ENCODE data around the gene MRPL23. TPM values are rescaled to one million over a fixed set of nuclear protein-coding genes. Genes with fewer than 3 reads are reported as not detected.

Gene MRPL23
- total RNA-seq, 1 experiment from 2014 or later = 76.3 TPM

DNA sequence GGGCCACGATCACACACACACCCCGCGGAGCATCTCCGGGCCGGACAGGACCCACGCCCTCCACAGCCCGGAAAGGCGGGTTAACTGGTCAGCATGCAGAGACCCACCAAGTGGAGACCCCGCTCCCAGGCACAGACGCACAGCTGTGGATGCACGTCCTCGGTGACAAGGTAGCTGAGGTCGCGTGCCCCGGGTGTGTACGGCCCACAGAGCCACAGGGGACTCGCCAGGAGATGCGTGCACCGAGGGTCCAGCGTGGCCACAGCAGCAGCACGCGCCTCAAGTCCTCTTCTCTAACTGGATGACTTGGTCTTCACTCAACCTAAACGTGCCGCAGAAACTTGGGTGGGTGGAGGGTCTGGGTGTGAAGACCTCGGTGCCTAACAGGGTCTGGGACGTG lies 45.0 kb downstream of the MRPL23 start:
- BruUV-seq (replicated peaks) = no TSS peak
- Histone ChIP-seq H3F3A (ENCODE audit: insufficient read depth, low read depth) (no peaks in the 10 kb centered on the region), H2AFZ (no peak overlapping the region), H3K27ac (no peak overlapping the region), H3K9me2 (ENCODE audit: insufficient read depth) (no peaks in the 10 kb centered on the region), H3K4me2 (no peak overlapping the region), H3K4me1 (replicated peaks; ENCODE audit: insufficient read depth) (no peaks in the 10 kb centered on the region), H3K4me3 (no peak overlapping the region), H4K20me1 (ENCODE audit: insufficient read depth) (no peaks in the 10 kb centered on the region), H3K79me2 (ENCODE audit: low read depth) (no peaks in the 10 kb centered on the region), H3K36me3 (ENCODE audit: low read depth) (no peaks in the 10 kb centered on the region), H3K9me3 (ENCODE audit: insufficient read depth, low read depth) (no peaks in the 10 kb centered on the region), H3K27me3 (ENCODE audit: insufficient read depth, low read depth) (no peaks in the 10 kb centered on the region)
- ChIA-PET CTCF (no interaction called here), POLR2A (ENCODE audit: unreplicated experiment) (no interaction called here)
- DNase-seq = no peak
- intact Hi-C loops (cut with micrococcal nuclease; ENCODE audit: unreplicated experiment) = no loop called here
- TF ChIP-seq EZH2 (IDR thresholded peaks at IDR 0.05; ENCODE audit: low read depth) = no peak
- TF ChIP-seq, protein P1, sequence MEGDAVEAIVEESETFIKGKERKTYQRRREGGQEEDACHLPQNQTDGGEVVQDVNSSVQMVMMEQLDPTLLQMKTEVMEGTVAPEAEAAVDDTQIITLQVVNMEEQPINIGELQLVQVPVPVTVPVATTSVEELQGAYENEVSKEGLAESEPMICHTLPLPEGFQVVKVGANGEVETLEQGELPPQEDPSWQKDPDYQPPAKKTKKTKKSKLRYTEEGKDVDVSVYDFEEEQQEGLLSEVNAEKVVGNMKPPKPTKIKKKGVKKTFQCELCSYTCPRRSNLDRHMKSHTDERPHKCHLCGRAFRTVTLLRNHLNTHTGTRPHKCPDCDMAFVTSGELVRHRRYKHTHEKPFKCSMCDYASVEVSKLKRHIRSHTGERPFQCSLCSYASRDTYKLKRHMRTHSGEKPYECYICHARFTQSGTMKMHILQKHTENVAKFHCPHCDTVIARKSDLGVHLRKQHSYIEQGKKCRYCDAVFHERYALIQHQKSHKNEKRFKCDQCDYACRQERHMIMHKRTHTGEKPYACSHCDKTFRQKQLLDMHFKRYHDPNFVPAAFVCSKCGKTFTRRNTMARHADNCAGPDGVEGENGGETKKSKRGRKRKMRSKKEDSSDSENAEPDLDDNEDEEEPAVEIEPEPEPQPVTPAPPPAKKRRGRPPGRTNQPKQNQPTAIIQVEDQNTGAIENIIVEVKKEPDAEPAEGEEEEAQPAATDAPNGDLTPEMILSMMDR (conservative IDR thresholded peaks at IDR 0.05) = no peak

DNA sequence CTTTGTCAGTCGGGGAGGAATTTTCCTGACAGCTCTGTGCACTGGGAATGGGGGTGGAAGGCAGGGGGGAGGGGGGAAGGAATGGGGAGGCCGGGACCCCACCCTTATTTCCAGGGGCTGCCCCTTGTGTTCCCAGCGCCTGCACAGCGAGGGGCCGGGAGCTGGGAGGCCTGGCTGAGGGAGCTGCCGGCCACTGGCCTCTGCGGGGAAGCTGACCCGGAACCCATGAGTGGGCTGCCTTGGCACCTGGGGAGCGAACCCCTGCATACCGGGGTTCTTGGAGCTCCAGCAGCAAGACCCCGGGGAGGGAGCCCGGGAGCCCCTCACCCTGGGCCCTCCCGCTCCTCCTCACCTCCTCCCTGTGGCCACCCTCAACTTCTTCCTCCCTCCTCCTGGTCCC lies 47.0 kb downstream of the MRPL23 start:
- CTCF ChIA-PET = no interaction called here

DNA sequence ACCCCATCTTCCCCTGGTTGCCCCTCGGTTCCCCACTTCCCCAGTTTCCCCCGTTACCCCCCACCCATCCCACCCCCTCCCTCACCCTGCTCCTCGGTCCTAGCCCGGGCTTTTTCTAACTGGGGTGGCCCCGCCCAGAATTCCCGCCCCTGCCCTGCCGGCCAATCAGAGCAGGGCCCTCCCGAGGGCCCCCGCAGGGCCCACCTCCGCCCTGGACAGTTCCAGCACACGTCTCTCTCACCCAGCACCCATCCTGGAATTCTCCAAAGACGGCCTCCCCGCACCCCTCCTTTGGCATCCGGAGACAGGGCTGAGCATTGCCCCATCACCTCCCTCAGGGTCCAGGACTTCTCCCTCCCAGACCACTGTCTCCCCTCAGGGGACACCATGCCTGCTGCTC lies 50.6 kb downstream of the MRPL23 start, which contains the start of gene H19:
H19 (minus strand) TSS at position 88 of the 400 bp plus-strand sequence.
- CTCF ChIA-PET = no interaction called here
- H3K79me2 ChIP-seq (ENCODE audit: low read depth) = no peaks in the 10 kb centered on the region
- no peaks in the 10 kb centered on the region for H3K4me1 ChIP-seq (replicated peaks; ENCODE audit: insufficient read depth)
- BruUV-seq (replicated peaks) = no TSS peak
- POLR2A ChIA-PET (ENCODE audit: unreplicated experiment) = no interaction called here
- no peaks in the 10 kb centered on the region for H4K20me1 ChIP-seq (ENCODE audit: insufficient read depth)
- H3K9me2 ChIP-seq (ENCODE audit: insufficient read depth) = no peaks in the 10 kb centered on the region
- intact Hi-C loops (cut with micrococcal nuclease; ENCODE audit: unreplicated experiment) = no loop called here
- H3K27ac ChIP-seq = no peak within 1 kb of the TSS
- no peaks in the 10 kb centered on the region for H3K9me3 ChIP-seq (ENCODE audit: insufficient read depth, low read depth)
- H3F3A ChIP-seq (ENCODE audit: insufficient read depth, low read depth) = no peaks in the 10 kb centered on the region
- no peaks in the 10 kb centered on the region for H3K36me3 ChIP-seq (ENCODE audit: low read depth)
- no peak for TF ChIP-seq EZH2 (IDR thresholded peaks at IDR 0.05; ENCODE audit: low read depth)
- TF ChIP-seq, protein P1 (conservative IDR thresholded peaks at IDR 0.05) = no peak
- H3K4me3 ChIP-seq = no peak within 1 kb of the TSS
- H3K4me2 ChIP-seq = no peak within 1 kb of the TSS
- DNase-seq = no peak
- H2AFZ ChIP-seq = no peak within 1 kb of the TSS
- H3K27me3 ChIP-seq (ENCODE audit: insufficient read depth, low read depth) = no peaks in the 10 kb centered on the region

More for the DNA sequence above, 47.0 kb downstream of the MRPL23 start:
- Histone ChIP-seq H4K20me1 (ENCODE audit: insufficient read depth) (no peaks in the 10 kb centered on the region), H3K4me3 (no peak overlapping the region), H3F3A (ENCODE audit: insufficient read depth, low read depth) (no peaks in the 10 kb centered on the region), H3K79me2 (ENCODE audit: low read depth) (no peaks in the 10 kb centered on the region), H3K27ac (no peak overlapping the region), H3K27me3 (ENCODE audit: insufficient read depth, low read depth) (no peaks in the 10 kb centered on the region), H3K9me3 (ENCODE audit: insufficient read depth, low read depth) (no peaks in the 10 kb centered on the region), H3K4me1 (replicated peaks; ENCODE audit: insufficient read depth) (no peaks in the 10 kb centered on the region), H3K36me3 (ENCODE audit: low read depth) (no peaks in the 10 kb centered on the region), H2AFZ (no peak overlapping the region), H3K9me2 (ENCODE audit: insufficient read depth) (no peaks in the 10 kb centered on the region), H3K4me2 (no peak overlapping the region)
- POLR2A ChIA-PET (ENCODE audit: unreplicated experiment) = no interaction called here
- BruUV-seq (replicated peaks) = no TSS peak
- no peak for DNase-seq
- TF ChIP-seq EZH2 (IDR thresholded peaks at IDR 0.05; ENCODE audit: low read depth) = no peak
- TF ChIP-seq, protein P1 (conservative IDR thresholded peaks at IDR 0.05) = no peak
- intact Hi-C loops (cut with micrococcal nuclease; ENCODE audit: unreplicated experiment) = no loop called here
